B cell (primary cell): ENCODE results near the gene MBP. TPM values are rescaled to one million over a fixed set of nuclear protein-coding genes. Genes with fewer than 3 reads are reported as not detected.

Experiments
- ATAC-seq: fragments of 200-7000 bp; cut with Tn5 transposase; one replicate; pipeline ENCODE4 v1.10.0; 2021; ENCODE audit warnings: low read depth, mild to moderate bottlenecking, moderate number of reproducible peaks, moderate library complexity
- CTCF ChIA-PET: fragments of 350-600 bp; sonication (Branson Sonifier 250); formaldehyde crosslinking; loops from one replicate; lab custom pipeline; 2021; ENCODE audit warnings: antibody characterized with exemption, inconsistent platforms; lab: Charles Lee
- POLR2A ChIA-PET: fragments of 350-600 bp; sonication (Branson Sonifier 250); formaldehyde crosslinking; loops from one replicate; lab custom pipeline; 2021; ENCODE audit warnings: antibody characterized with exemption; lab: Charles Lee
- DNase-seq: peaks from one replicate; pipeline ENCODE4 v3.0.0; 2013
- H2AFZ ChIP-seq: 2 replicates; pipeline ENCODE4 v1.6.1; 2012; ENCODE audit warnings: mild to moderate bottlenecking, low read depth, low read length; ENCODE audit not compliant: insufficient read depth, poor library complexity, severe bottlenecking
- H3K27ac ChIP-seq, 2 donors: 1 replicate in 1 of 2; 2 replicates in 1 of 2; pipeline ENCODE4 v1.5.1; 2012 to 2013; ENCODE audit warnings: low read length in 2 of 2, mild to moderate bottlenecking in 2 of 2, moderate library complexity in 1 of 2
- H3K27me3 ChIP-seq, 4 experiments: fragments of 200-600 bp in 1 of 4; sonication (generic) in 1 of 4; replicated peaks in 1 of 4; 1 replicate in 2 of 4; 2 replicates in 2 of 4; pipeline versions ENCODE4 v1.6.1 to v1.7.0; 2013 to 2016; ENCODE audit warnings: low read length in 3 of 4, mild to moderate bottlenecking in 2 of 4, mixed read lengths in 1 of 4, moderate library complexity in 1 of 4; ENCODE audit not compliant: insufficient read depth in 4 of 4, control insufficient read depth in 3 of 4; ENCODE audit errors: control extremely low read depth in 1 of 4
- H3K36me3 ChIP-seq, 2 experiments: replicated peaks in 1 of 2; 1 replicate in 1 of 2; 2 replicates in 1 of 2; pipeline versions ENCODE4 v1.6.1 to v1.7.1; 2013; ENCODE audit warnings: low read length in 1 of 2; ENCODE audit not compliant: insufficient read depth in 2 of 2, control insufficient read depth in 1 of 2; ENCODE audit errors: control extremely low read depth in 1 of 2, extremely low read depth in 1 of 2
- H3K4me1 ChIP-seq, 2 donors: fragments of 200-600 bp in 1 of 2; sonication (generic) in 1 of 2; 1 replicate in 1 of 2; 2 replicates in 1 of 2; pipeline versions ENCODE4 v1.5.1 to v1.6.1; 2013 to 2017; ENCODE audit warnings: low read length in 2 of 2; ENCODE audit not compliant: control insufficient read depth in 2 of 2, insufficient read depth in 2 of 2
- H3K4me2 ChIP-seq: replicated peaks from 2 replicates; pipeline ENCODE3; 2012; ENCODE audit warnings: mild to moderate bottlenecking, low read depth, low read length; ENCODE audit not compliant: poor library complexity, severe bottlenecking
- H3K4me3 ChIP-seq, 5 experiments: fragments of 200-600 bp in 1 of 5; sonication (generic) in 1 of 5; 1 replicate in 3 of 5; 2 replicates in 2 of 5; pipeline versions ENCODE4 v1.5.1 to v1.7.0; 2011 to 2016; ENCODE audit warnings: low read length in 4 of 5, mild to moderate bottlenecking in 4 of 5, low read depth in 2 of 5, control low read depth in 1 of 5, moderate library complexity in 1 of 5; ENCODE audit not compliant: insufficient read depth in 1 of 5; ENCODE audit errors: control extremely low read depth in 1 of 5, extremely low read depth in 1 of 5
- H3K79me2 ChIP-seq: fragments of 200-600 bp; sonication (generic); one replicate; pipeline ENCODE4 v1.6.0; 2016; ENCODE audit warnings: low read length; ENCODE audit not compliant: control insufficient read depth, insufficient read depth
- H3K9ac ChIP-seq: fragments of 200-600 bp; sonication (generic); 2 replicates; pipeline ENCODE4 v1.6.1; 2017; ENCODE audit warnings: mild to moderate bottlenecking, low read length, moderate library complexity
- H3K9me3 ChIP-seq, 3 donors: one replicate each; pipeline versions ENCODE4 v1.6.1 to v1.7.1; 2013; ENCODE audit warnings: low read length in 2 of 3; ENCODE audit not compliant: control insufficient read depth in 2 of 3, insufficient read depth in 1 of 3; ENCODE audit errors: control extremely low read depth in 1 of 3
- H4K20me1 ChIP-seq: 2 replicates; pipeline ENCODE4 v1.6.0; 2012; ENCODE audit warnings: mild to moderate bottlenecking, low read length; ENCODE audit not compliant: insufficient read depth, control insufficient read depth, poor library complexity, severe bottlenecking
- H3K27ac Mint-ChIP-seq: one replicate; pipeline ENCODE4 v1.8.0; 2021; ENCODE audit warnings: mixed read lengths
- H3K27me3 Mint-ChIP-seq: one replicate; pipeline ENCODE4 v1.8.0; 2021; ENCODE audit warnings: mixed read lengths
- H3K4me1 Mint-ChIP-seq: one replicate; pipeline ENCODE4 v1.8.0; 2021; ENCODE audit warnings: mixed read lengths
- H3K4me3 Mint-ChIP-seq: one replicate; pipeline ENCODE4 v1.8.0; 2021; ENCODE audit warnings: mixed read lengths
- H3K9me3 Mint-ChIP-seq: one replicate; pipeline ENCODE4 v1.8.0; 2022; ENCODE audit warnings: mixed read lengths; ENCODE audit not compliant: insufficient read depth
- EZH2 ChIP-seq: IDR thresholded peaks from 2 replicates; pipeline ENCODE4 v1.6.1; 2012; ENCODE audit warnings: borderline replicate concordance, low read depth, mild to moderate bottlenecking, moderate library complexity, low read length; ENCODE audit not compliant: insufficient read depth, poor library complexity, severe bottlenecking
- WGBS: methylation state at CpG from one replicate; pipeline ENCODE4 v1.1.5; 2013; ENCODE audit warnings: missing lambda C conversion rate; ENCODE audit not compliant: insufficient coverage; 5-methylcytosine and 5-hydroxymethylcytosine counted together
- intact Hi-C: fragments of 100-400 bp; cut with micrococcal nuclease; formaldehyde crosslinking; loops from one replicate; pipeline ENCODE4 v1.10.0; 2022
- polyA plus RNA-seq: library from polyadenylated mRNA; depleted of rRNA; stranded (reverse); fragments of >200 nt; gene quantifications from 2 replicates; pipeline ENCODE4 v1.2.3, GENCODE V29; 2012
- total RNA-seq, 2 donors: library from RNA; stranded (reverse); fragments of 120-200 nt in 1 of 2; gene quantifications; 1 replicate in 1 of 2; 2 replicates in 1 of 2; pipeline versions ENCODE4 v1.2.3 to v1.2.4, GENCODE V29; 2013 to 2022
- TF ChIP-seq, protein P1 (sequence below): fragments of 200-600 bp; IDR thresholded peaks from one replicate; pipeline ENCODE4 v1.8.0; 2022; ENCODE audit warnings: antibody characterized with exemption, mild to moderate bottlenecking

MBP gene
- total and polyA plus RNA-seq, 2 donors (not counting 1 experiment from before 2014, with no cell fraction given), result 30.1 to 192 TPM

DNA sequence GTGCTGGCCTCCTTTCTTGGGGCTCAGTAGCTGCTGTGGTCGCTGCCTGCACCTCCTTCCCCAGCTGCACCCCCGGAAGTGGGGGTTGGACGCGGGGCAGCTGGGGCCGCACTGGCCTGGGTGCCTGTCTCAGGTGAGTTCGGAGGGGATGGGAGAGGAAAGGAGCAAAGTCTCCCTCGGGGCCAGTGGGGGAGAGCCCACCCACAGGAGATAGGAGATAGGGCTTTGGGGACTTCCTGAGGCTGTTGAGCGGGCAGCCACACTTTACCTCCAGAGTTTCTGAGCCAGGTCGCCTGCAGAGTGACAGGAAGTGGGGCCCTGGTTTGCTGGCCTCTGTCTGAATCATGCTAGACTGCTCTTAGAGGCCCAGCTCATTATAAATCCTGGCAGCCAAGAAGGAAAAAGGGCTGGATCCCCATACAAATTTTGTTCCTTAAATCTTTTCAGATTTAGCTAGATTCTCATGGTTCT, 8.1 kb downstream of the MBP start:
- Histone ChIP-seq H3K27me3 (no peaks in the 10 kb centered on the region), H3K36me3 (peaks cover under 1 to 10% of the 10 kb centered on the region in 2 experiments), H2AFZ (no peak overlapping the region), H3K4me2 (peak overlapping the region; percentile 73), H3K4me3 (peak overlapping the region in 3 of 5 experiments; percentile 5 to 45 (median 14)), H3K9me3 (no peaks in the 10 kb centered on the region), H3K27ac (peak overlapping the region; percentile 60 to 80), H3K79me2 (peaks cover 100% of the 10 kb centered on the region), H3K4me1 (peaks cover 64 to 66% of the 10 kb centered on the region in 2 donors), H4K20me1 (peaks cover 41% of the 10 kb centered on the region), H3K9ac (peak overlapping the region; percentile 42)
- TF ChIP-seq, protein P1, sequence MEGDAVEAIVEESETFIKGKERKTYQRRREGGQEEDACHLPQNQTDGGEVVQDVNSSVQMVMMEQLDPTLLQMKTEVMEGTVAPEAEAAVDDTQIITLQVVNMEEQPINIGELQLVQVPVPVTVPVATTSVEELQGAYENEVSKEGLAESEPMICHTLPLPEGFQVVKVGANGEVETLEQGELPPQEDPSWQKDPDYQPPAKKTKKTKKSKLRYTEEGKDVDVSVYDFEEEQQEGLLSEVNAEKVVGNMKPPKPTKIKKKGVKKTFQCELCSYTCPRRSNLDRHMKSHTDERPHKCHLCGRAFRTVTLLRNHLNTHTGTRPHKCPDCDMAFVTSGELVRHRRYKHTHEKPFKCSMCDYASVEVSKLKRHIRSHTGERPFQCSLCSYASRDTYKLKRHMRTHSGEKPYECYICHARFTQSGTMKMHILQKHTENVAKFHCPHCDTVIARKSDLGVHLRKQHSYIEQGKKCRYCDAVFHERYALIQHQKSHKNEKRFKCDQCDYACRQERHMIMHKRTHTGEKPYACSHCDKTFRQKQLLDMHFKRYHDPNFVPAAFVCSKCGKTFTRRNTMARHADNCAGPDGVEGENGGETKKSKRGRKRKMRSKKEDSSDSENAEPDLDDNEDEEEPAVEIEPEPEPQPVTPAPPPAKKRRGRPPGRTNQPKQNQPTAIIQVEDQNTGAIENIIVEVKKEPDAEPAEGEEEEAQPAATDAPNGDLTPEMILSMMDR, result no peak
- TF ChIP-seq EZH2, result no peak
- intact Hi-C loops, result loop anchor here (2.0 kb wide), 1 partner anchor 16 kb away; no protein-coding TSS in a partner anchor
- Mint-ChIP-seq H3K4me1 (peaks cover 91% of the 10 kb centered on the region), H3K27ac (peak overlapping the region; percentile 62), H3K9me3 (no peaks in the 10 kb centered on the region), H3K27me3 (no peaks in the 10 kb centered on the region), H3K4me3 (peak overlapping the region; percentile 72)
- DNase-seq (peak; percentile 51), ATAC-seq (peak; percentile 38)
- WGBS, result 0% methylated on average over 6 of the region's 9 CpGs
- CTCF ChIA-PET, result interaction anchor here (0.9 to 5.3 kb wide), 8 partner anchors 7 to 202 kb away, joined by 3 to 17 read pairs (median 6); partner anchors contain the start of gene MBP
- POLR2A ChIA-PET, result interaction anchor here (0.6 to 2.5 kb wide), 4 partner anchors 8 to 69 kb away, joined by 3 to 14 read pairs (median 5); partner anchors contain the start of gene MBP
